Adrenal gland (tissue), 12 donors: Measurements from ENCODE around the gene TMEM52. TPM values are rescaled to one million over a fixed set of nuclear protein-coding genes. Genes with fewer than 3 reads are reported as not detected.

ENCODE experiments used
- DNase-seq, 7 donors: peaks; one replicate each; pipeline ENCODE4 v3.0.0-alpha.2; 2019 to 2020
- H3K27ac ChIP-seq, 5 donors: fragments of 200-600 bp; sonication (generic) in 4 of 5; 1 replicate in 3 of 5; 2 replicates in 2 of 5; pipeline versions ENCODE4 v1.5.1 to v1.8.0; 2016 to 2020; ENCODE audit warnings: mild to moderate bottlenecking in 1 of 5
- H3K27me3 ChIP-seq: fragments of 200-600 bp; 2 replicates; pipeline ENCODE4 v1.8.0; 2021
- H3K36me3 ChIP-seq, 2 donors: fragments of 200-600 bp; replicated peaks in 1 of 2; 1 replicate in 1 of 2; 2 replicates in 1 of 2; pipeline versions ENCODE4 v1.5.1 to v1.8.0; 2018 to 2022
- H3K4me1 ChIP-seq, 2 donors: fragments of 200-600 bp; replicated peaks in 1 of 2; 1 replicate in 1 of 2; 2 replicates in 1 of 2; pipeline versions ENCODE4 v1.5.1 to v1.8.0; 2018 to 2021
- H3K4me3 ChIP-seq, 4 donors: fragments of 200-600 bp; sonication (generic) in 3 of 4; one replicate each; pipeline ENCODE4 v1.5.1; 2016 to 2018
- H3K9me3 ChIP-seq, 3 donors: fragments of 200-600 bp; sonication (generic) in 1 of 3; replicated peaks in 1 of 3; 1 replicate in 2 of 3; 2 replicates in 1 of 3; pipeline versions ENCODE4 v1.5.1 to v1.8.0; 2016 to 2021
- POLR2A ChIP-seq, 2 donors: fragments of 450-650 bp; IDR thresholded peaks; one replicate each; pipeline ENCODE4 v1.6.1; 2017; ENCODE audit warnings: antibody characterized with exemption in 2 of 2, mild to moderate bottlenecking in 2 of 2, moderate library complexity in 1 of 2
- WGBS, 4 donors: extraction: QIAGEN DNeasy Blood & Tissue Kit in 2 of 4; methylation state at CpG; one replicate each; pipeline versions ENCODE4 v1.1.5 to v1.1.7; 2013 to 2017; 5-methylcytosine and 5-hydroxymethylcytosine counted together
- intact Hi-C, 2 donors: fragments of 100-400 bp; cut with DNase I; formaldehyde crosslinking; loops; one replicate each; pipeline versions ENCODE4 v1.14.1 to v1.15.0; 2022 to 2023
- polyA plus RNA-seq, 3 donors: library from polyadenylated mRNA; stranded (reverse); fragments of 200-250 nt in 2 of 3; fragments of 350-450 nt in 1 of 3; fragmentation: Illumina TruSeq in 1 of 3; extraction: RNeasy Lipid Tissue Mini Kit (QIAGEN cat#74804) in 1 of 3; gene quantifications; one replicate each; pipeline ENCODE4 v1.2.3, GENCODE V29; 2013 to 2014
- total RNA-seq, 9 donors: library from RNA; depleted of rRNA in 4 of 9; stranded (reverse); fragments of >200 nt in 4 of 9; fragments of 120-200 nt in 1 of 9; fragmentation: NEBNext Ultra II Directional in 1 of 9; extraction: Animal tissue kit (Norgen Biotek cat#: 25700) in 1 of 9; gene quantifications; one replicate each; pipeline versions ENCODE4 v1.1.0 to v1.2.4, GENCODE V29; 2013 to 2023
- TF ChIP-seq, protein P1 (sequence below), 6 experiments: fragments of 450-650 bp in 4 of 6; fragments of 200-600 bp in 2 of 6; sonication (generic) in 1 of 6; IDR thresholded peaks; 1 replicate in 5 of 6; 2 replicates in 1 of 6; pipeline versions ENCODE4 v1.5.1 to v1.8.0; 2016 to 2021; ENCODE audit warnings: antibody characterized with exemption in 6 of 6, mild to moderate bottlenecking in 2 of 6, moderate library complexity in 1 of 6
- donor health status: healthy with polysubstance abuse.
- donor health status: Bipolar disorder and iron deficiency.
- donor health status: DM: yes; HTN: yes; CAD: no.
- donor health status: DM: no; HTN: no; CAD: no.
- donor health status: DM: no; HTN: no; CAD: no.
- donor health status: DM: yes; HTN: yes; CAD: no.

TMEM52 gene
- total and polyA plus RNA-seq, 12 donors: 7.0 to 95.4 (median 61.7) TPM

GRCh38 chr1:1876335-1876930 is 42.6 kb downstream of the TMEM52 start:
- WGBS, 4 donors: 84 to 87% (median 87%) methylated on average over 11 of the region's 11 CpGs
- H3K27ac ChIP-seq: no peak overlapping the region
- TF ChIP-seq, protein P1, sequence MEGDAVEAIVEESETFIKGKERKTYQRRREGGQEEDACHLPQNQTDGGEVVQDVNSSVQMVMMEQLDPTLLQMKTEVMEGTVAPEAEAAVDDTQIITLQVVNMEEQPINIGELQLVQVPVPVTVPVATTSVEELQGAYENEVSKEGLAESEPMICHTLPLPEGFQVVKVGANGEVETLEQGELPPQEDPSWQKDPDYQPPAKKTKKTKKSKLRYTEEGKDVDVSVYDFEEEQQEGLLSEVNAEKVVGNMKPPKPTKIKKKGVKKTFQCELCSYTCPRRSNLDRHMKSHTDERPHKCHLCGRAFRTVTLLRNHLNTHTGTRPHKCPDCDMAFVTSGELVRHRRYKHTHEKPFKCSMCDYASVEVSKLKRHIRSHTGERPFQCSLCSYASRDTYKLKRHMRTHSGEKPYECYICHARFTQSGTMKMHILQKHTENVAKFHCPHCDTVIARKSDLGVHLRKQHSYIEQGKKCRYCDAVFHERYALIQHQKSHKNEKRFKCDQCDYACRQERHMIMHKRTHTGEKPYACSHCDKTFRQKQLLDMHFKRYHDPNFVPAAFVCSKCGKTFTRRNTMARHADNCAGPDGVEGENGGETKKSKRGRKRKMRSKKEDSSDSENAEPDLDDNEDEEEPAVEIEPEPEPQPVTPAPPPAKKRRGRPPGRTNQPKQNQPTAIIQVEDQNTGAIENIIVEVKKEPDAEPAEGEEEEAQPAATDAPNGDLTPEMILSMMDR (IDR thresholded peaks at IDR 0.05): no peak
- TF ChIP-seq POLR2A (IDR thresholded peaks at IDR 0.05): no peak
- peaks cover 0 to 7% of the 10 kb centered on the region in 2 donors for H3K36me3 ChIP-seq
- no peak overlapping the region for H3K4me3 ChIP-seq
- intact Hi-C loops: no loop called here
- H3K4me1 ChIP-seq: peaks cover 35 to 73% of the 10 kb centered on the region in 2 donors
- H3K27me3 ChIP-seq: no peaks in the 10 kb centered on the region
- no peak for DNase-seq
- no peaks in the 10 kb centered on the region for H3K9me3 ChIP-seq

DNA sequence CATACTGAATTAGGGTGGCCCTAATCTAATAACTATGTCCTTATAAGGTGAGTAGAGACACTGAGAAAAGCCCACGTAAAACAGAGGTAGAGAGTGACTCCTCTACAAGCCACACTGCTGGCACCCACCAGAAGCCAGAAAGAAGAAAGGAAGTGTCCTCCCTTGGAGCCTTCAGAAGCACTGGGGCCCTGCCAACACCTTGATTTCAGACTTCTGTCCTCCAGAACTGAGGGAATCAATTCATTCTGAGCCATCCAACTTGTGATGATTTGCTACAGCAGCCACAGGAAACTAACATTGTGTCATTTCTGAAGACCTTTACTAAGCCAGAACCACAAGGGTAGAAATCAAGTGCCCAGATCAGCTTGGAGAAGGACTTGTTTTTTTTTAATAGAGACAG is 43.1 kb downstream of the TMEM52 start:
- H3K4me1 ChIP-seq: peaks cover 30 to 70% of the 10 kb centered on the region in 2 donors
- intact Hi-C loops: no loop called here
- WGBS, 4 donors: 67 to 76% (median 71%) methylated on average over 1 of the region's 1 CpG

GRCh38 chr1:1874901-1875300 is 44.2 kb downstream of the TMEM52 start:
- intact Hi-C loops: no loop called here
- Histone ChIP-seq H3K27me3 (no peaks in the 10 kb centered on the region), H3K9me3 (no peaks in the 10 kb centered on the region), H3K4me3 (no peak overlapping the region), H3K27ac (no peak overlapping the region), H3K4me1 (peaks cover 24 to 65% of the 10 kb centered on the region in 2 donors), H3K36me3 (peaks cover 0 to 7% of the 10 kb centered on the region in 2 donors)
- WGBS, 4 donors: 96 to 97% (median 97%) methylated on average over 7 of the region's 7 CpGs
- TF ChIP-seq, protein P1 (IDR thresholded peaks at IDR 0.05): no peak
- TF ChIP-seq POLR2A (IDR thresholded peaks at IDR 0.05): no peak
- no peak for DNase-seq

More for the DNA sequence above, 43.1 kb downstream of the TMEM52 start:
- no peak overlapping the region for H3K4me3 ChIP-seq
- H3K9me3 ChIP-seq: no peaks in the 10 kb centered on the region
- DNase-seq: no peak
- H3K36me3 ChIP-seq: peaks cover 0 to 7% of the 10 kb centered on the region in 2 donors
- no peaks in the 10 kb centered on the region for H3K27me3 ChIP-seq
- TF ChIP-seq POLR2A (IDR thresholded peaks at IDR 0.05): no peak
- TF ChIP-seq, protein P1 (IDR thresholded peaks at IDR 0.05): no peak
- no peak overlapping the region for H3K27ac ChIP-seq

DNA sequence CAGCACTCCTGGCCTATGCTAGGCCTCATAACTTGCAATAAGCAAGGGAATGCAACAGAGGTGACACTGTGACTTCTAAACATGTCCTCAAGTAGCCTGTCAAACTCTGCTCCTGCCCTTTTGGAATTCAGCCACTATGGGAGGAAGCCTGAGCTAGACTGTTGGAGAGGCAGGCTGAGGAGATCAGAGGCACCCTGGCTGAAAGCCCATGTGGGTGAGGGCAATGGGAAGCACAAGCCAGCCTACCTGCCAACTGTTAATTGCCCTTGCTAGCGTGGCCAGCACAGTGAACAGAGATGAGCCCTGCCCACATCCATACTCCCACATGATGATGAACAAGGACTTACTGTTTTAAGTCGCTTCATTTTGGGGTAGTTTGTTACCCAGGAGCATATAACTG is 45.9 kb downstream of the TMEM52 start:
- Histone ChIP-seq H3K36me3 (peaks cover 0 to 7% of the 10 kb centered on the region in 2 donors), H3K4me3 (no peak overlapping the region), H3K27me3 (no peaks in the 10 kb centered on the region), H3K4me1 (peaks cover 35 to 70% of the 10 kb centered on the region in 2 donors), H3K9me3 (no peaks in the 10 kb centered on the region), H3K27ac (peak overlapping the region in 2 of 5 donors; percentile 3 to 33)
- intact Hi-C loops: no loop called here
- no peak for TF ChIP-seq POLR2A (IDR thresholded peaks at IDR 0.05)
- TF ChIP-seq, protein P1 (IDR thresholded peaks at IDR 0.05): no peak
- 60 to 73% (median 69%) methylated on average over 2 of the region's 2 CpGs for WGBS, 4 donors
- DNase-seq: peak; percentile 40 to 86 (median 74)
